ENCODE results near the gene HAUS2.
A peak's percentile ranks its signal among the peaks of the same experiment; 100 is the strongest.
"Not testable (repeated sequence)": the region's sequence is repeated elsewhere in the genome, so short reads cannot be mapped to it uniquely, and the experiment has no call there.

HAUS2 gene

DNA sequence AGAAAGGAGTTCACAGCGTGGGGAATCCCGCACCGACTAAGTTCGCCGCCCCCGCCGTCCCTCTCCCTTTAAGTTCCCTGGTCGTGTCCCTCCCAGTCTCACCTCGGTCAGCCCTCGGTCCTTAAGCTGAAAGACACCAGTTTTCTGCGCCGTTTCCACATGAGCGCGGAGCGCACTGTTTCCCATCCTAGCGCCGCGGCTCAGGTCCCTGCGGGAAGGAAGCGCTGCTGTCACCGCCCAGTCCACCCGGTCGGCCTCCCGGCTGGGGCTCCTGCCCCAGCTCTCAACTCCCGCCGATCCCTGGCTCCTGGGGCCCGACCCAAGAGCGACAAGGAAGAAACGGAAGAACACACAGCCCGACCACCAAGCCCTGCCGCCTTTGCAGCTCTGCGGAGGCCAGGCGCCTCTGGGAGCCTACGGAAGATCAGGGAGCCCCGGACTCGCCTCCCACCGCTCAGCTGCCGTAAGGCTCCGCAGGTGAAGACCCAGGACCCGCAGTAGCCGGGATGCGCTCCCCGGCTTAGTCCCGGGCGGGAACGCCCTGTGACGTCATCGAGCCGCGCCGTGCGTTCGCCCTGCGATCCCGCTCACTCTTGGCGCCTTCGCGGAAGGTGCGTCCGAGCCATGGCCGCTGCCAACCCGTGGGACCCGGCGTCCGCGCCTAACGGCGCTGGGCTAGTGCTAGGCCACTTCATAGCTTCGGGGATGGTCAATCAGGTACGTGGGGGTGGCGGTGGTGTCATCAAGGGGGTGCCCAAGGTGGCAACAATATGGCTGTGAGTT is at the start of gene HAUS2, which contains the start of gene LRRC57:
HAUS2 (plus strand) TSS at position 590 of the 783 bp plus-strand sequence; CDS start at position 625, 35 bp downstream.
LRRC57 (minus strand) TSS at position 545 of the 783 bp plus-strand sequence; CDS start at position 186, 359 bp downstream.
- DNase-seq (ENCODE audit: low read depth) = peak; percentile 66

DNA sequence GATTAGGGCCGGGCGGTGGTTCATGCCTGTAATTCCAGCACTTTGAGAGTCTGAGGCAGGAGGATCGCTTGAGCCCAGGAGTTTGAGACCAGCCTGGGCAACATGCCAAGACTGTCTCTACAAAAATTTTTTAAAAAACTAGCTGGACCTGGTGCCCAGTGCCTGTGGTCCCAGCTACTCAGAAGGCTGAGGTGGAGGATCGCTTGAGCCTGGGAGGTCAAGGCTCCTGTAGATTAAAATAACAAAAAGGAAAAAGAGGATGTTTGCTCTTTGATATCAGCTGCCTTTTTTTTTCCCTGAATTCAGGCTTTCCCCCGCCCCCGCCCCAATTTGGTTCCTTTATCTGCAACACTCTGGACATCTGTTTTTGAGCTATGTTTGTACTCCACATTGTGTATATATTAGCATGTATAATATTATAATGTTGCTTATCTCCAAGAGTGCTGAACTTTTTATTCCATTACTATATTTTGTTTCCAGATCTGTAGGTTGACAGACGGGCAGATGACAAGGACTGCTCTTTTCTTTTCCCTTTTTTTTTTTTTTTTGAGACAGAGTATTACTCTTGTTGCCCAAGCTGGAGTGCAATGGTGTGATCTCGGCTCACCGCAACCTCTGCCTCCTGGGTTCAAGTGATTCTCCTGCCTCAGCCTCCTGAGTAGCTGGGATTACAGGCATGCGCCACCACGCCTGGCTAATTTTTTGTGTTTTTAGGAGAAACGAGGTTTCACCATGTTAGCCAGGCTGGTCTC is 48.6 kb upstream of the HAUS2 start:
- no peak for DNase-seq (ENCODE audit: low read depth)

DNA sequence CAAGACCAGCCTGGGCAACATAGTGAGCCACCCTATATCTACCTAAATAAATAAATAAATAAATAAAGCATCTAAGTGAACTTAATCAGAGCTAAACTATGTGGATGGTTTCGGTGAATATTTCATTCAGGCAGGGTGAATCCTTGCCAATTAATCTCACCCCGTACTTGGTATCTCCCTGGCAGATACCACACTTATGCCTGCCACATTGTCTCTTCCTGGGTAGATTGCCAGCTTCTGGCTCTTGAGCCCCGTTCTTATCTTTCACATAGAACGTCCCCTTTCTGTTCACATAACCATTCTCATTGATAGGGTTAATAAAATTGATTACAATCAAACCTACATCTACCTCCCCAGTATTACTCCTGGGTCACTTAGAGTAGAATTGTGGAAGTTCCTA is 46.2 kb upstream of the HAUS2 start:
- DNase-seq (ENCODE audit: low read depth) = no peak

DNA sequence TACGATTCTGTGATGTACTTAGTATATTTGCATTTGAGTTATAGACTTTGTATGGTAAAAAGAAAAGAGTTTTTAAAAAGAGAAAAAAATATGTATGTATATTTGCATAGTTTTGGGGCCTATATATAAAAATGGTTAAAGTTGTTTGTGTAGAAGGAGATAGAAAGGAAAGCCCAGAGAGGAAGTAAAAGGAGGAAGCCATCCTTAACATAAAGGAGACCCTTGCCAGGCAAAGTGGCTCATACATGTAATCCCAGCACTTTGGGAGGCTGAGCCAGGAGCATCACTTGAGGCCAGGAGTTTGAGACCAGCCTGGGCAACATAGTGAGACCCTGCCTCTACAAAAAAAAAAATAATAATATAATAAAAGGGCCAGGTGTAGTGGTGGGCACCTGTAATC is 44.8 kb upstream of the HAUS2 start:
- DNase-seq (ENCODE audit: low read depth) = no peak

DNA sequence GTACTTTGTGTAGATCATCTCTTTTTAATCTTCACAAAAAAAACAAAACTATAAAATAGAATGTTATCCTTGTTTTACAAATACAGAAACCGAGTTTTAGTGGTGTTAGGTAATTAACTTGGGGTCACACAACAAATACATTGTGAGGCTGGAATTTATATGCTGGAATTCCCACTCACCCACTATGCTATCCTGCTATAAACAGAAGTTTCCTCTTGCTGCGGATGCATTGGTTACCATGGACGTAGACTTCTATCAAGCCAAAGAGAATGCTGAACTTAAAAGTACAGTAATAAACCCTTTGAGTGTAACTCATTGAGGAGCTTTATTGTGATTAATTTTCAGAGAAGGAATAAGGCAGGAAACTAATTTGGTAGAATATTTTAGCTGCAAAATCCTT is 44.0 kb upstream of the HAUS2 start:
- DNase-seq (ENCODE audit: low read depth) = no peak

DNA sequence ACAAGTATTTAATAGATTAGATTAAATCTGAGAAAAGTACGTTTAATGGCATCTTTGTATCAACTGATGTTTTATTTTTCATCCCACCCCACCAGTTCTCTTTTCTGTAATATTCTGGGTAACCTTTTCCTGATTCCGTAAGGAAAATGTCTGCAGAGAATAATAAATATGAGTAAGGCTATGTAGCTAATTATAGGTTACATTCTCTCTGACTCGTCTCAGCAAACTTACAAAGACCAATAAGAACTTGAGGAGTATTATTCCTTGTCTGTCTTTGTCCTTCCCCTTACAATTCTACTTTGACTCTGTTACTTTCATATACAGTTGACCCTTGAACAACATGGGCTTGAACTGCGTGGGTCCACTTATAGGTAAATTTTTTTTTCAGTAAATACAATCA is 41.1 kb upstream of the HAUS2 start:
- no peak for DNase-seq (ENCODE audit: low read depth)

DNA sequence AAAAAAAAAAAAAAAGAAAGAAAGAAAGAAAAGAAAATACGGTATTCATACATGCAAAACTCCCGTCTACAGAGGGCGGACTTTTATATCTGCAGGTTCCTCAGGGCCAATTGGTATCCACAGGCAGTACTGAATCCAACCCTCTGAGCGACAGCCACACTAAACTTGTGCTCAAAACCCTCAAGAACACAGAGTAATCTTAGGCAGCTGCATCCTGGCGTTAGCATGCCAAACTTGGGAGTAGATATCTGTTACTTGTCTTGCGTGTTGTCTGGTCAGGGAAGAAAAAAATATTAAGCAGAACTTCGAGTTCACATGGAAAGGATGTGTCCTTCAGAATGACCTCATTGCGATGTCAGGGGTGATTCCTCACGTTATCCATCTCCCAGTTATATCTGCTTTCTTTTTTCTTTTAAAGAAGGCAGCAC is 40.4 kb upstream of the HAUS2 start:
- DNase-seq (ENCODE audit: low read depth) = no peak

DNA sequence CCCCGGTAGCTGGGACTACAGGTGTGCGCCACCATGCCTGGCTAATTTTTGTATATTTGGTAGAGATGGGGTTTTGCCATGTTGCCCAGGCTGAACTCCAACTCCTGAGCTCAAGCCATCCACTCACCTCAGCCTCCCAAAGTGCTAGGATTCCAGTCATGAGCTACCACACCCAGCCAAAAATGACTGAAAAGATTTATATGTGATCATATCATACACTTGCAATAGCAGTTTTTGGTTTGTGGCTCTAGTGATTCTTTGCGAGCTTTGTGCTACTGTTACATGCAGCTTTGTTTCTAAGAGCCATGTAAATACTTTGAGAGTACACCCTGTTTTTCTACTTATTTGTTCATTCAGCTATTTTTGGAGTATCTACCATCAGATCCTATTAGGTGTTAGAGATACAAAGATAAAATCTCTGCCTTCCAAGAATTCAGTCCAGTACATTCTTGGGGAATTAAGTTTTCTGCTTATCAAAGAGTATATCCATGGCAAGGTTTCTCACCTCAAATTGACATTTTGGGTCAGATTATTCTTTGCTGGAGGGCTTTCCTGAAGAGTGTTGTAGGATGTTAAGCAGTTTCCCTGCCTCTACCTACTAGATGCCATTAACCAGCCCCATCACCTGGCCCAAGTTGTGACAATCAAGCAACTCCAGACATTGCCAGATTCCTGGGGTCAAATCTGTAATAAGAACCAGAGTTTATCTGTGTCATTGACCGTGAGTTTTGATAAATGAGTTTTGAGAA is 38.2 kb upstream of the HAUS2 start:
- DNase-seq (ENCODE audit: low read depth) = no peak

DNA sequence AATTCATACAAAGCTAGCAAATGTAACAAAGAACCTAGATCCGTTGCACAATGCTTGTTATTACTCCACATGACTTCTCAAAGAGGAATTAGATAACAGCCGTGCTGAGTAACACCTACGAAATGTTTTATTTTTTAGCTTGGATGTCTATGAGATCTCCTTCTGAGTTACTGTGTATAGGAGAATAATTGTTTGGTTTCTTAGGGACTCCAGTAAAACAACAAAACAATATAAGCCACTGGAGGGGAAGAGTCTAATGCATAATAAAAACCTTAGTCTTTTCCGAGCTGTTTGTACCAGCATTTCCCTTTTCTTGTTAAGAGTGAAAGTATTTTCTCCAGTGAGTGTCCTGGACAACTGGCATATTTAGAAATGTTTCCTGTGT is 37.6 kb upstream of the HAUS2 start:
- DNase-seq (ENCODE audit: low read depth) = no peak

DNA sequence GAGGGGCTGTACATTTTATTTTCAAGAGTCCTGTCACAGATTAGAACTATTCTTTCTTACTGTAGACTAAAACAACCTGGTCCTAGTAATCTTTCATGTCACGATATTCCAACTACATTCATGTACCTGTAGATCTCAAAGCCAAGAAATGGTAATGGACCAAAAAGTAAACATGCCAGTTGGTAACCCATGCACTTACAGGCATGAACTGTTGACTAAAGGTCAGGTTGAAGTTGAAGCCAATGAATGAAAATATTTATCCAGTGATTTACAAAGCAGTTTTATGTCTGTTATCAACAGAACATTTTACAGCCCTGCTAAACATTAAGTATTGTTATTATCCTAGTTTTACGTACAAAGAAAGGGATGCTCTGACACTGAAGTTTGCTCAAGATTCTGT is 25.3 kb upstream of the HAUS2 start:
- no peak for DNase-seq (ENCODE audit: low read depth)

DNA sequence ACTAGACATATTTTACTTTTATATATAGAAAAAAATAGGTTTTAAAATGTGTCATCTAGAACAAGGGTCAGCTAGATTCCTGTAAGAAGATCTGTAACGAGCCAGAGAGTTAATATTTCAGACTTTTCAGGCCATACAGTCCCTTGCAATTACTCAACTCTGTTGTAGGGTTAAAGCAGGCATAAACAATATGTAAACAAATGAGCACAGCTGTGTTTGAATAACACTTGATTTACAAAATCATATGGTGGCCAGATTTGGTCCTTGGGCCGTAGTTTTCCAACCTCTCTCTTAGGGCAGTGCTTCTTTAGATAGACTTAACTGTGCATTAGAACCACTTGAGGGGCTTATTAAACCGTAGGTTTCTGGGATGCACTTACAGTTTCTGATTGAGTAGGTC is 19.7 kb upstream of the HAUS2 start:
- no peak for DNase-seq (ENCODE audit: low read depth)

DNA sequence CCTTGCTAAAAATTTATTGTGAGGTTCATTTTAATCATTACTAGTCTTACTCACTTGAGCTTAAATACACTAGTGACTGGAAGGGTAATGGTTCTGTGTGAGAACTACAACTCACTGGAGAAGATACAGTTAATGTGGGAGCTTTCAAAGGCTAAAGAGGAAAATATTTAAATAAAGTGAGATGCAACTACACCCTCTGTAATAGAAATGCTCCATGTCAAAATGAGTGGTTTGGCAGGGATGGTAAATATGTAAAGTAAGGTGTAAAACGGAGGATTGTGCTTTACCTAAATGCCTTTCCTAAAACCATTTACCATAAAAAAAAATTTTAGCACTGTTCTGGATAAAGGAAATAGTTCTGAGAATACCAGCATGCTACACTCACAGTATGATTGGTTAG is 15.4 kb upstream of the HAUS2 start:
- no peak for DNase-seq (ENCODE audit: low read depth)

DNA sequence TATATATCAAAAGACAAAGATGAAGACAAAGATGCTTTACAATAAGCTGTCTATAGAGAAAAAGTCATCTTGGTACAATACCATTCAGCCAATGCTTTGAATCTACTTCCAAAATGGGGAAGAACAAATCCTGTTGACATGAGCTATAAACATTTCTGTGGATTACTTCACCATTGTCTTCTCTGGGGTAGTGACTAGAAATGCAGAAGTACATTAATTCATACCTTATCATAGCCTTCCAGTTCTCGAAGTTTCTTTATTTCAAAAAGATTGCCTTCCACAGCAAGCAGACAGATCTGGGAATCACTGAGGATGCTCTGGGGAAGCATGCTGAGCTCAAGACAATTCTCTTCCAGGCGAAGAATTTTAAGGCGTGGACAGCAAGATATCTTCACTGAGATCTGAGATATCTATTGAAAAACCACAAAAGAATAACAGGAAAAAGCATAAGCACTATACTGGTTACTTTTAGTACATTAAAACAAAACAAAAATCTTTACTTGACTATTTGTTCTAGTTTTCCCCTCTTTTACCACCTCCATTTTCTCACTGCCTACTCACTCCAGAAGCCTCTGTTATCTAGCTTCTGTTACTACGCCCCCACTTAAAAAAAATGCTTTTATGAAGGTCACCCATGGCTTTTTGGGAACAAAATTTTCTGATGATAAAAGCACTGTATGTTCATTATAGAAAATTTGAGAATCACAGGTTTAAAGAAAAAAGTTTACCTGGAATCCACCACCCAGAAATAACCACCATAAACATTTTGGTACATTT is 3.6 kb upstream of the HAUS2 start:
- no peak for DNase-seq (ENCODE audit: low read depth)

DNA sequence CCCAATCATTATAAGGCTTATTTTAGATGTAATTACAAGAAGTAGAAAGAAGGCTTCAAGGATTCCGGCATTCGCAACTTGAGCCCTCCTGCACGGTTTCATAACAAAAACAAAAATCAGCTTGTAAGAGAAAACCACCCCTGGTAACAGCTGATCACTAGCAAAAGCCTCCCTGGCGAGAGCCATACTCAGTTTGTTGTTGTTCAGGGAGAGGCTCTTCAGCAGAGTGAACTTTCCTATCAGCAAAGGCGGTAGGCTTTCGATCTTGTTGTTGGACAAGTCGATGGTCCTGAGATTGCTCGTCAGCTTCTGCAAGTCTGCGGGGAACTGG is 755 bp upstream of the HAUS2 start:
- DNase-seq (ENCODE audit: low read depth) = no peak

DNA sequence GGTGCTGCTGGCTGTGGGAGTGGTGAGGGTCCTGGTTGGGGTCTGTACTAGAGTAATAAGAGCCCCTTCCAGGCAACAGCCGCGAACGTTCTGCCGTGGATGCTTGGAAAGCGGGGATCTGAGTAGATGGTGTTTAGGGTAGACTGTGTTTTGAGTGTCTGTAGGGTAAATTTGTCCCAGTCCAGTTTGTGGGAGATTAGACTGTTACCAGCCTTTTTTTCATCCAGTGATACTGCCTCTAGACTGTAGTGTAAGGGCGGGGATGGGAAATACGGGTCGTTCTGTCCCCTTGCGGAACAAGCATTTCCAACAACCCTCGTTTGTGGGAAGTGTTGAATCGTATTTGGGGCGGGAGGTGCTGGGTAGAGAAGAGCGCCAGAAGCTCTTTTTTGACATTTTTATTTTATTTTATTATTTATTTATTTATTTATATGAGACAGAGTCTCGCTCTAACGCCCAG is 424 bp downstream of the HAUS2 start:
- DNase-seq (ENCODE audit: low read depth) = peak; percentile 15

DNA sequence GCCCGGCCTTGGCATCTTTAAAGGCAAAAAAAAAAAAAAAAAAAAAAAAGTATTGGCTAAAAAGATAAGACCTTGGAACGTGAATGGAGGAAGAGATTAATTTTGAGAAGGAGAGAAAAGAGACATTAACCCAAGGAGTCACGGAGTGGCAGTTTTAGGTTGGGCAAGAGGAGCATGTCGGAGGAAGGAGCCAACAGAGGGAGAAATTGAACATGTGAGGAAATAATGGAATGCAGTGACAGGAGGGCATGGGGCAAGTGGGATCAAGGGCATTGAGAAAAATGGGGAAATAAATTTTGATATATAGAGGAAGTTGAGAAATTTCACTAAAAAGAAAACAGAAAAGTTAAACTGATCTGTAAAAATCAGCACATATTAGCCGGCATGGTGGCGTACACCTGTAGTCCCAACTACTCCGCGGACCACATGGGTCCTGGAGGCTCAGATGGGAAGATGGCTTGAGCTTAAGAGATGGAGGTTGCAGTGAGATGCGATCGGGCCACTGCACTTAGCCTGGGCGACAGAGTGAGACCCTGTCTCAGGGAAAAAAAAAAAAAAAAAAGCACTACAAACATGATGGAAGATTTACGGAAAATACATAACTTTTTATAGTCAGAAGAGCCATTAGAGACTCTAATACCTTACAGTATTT is 1.2 kb downstream of the HAUS2 start:
- DNase-seq (ENCODE audit: low read depth) = no peak

DNA sequence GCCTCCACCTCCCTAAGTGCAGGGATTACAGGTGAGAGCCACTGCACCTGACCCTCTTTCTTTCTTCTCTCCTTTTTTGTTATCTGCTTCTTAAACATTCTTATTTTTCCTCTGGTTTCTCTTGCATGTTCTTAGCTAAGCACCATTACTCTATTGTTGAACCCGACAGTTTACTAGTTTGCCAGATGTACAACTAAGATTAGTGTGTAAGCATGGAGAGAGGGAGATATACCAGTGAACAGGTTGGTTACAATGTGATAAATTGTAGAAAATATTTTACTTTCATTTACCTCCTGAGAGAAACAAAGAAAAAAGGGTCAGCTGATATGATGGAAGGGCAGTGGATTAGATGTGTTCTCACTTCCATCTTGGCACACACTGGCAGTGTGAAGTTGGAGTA is 4.9 kb downstream of the HAUS2 start:
- DNase-seq (ENCODE audit: low read depth) = no peak

DNA sequence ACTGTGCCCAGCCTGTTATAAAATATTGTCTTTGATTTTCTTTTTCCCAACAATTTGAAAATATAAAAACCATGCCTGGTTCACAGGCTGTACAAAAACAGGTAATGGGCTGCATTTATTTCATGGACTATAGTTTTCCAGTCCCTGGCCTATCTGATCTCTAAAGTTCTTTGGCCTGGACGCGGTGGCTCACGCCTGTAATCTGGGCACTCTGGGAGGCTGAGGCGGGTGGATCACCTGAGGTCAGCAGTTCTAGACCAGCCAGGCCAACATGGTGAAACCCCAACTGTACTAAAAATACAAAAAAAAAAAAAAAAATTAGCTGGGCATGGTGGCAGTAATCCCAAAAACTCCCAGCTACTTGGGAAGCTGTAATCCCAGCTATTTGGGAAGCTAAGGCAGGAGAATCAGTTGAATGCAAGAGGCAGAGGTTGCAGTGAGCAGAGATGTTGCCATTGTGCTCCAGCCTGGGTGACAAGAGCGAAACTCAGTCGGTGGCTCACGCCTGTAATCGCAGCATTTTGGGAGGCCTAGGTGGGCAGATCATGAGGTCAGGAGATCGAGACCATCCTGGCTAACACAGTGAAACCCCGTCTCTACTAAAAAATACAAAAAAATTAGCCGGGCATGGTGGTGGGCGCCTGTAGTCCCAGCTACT is 8.0 kb downstream of the HAUS2 start:
- not testable (repeated sequence) for DNase-seq (ENCODE audit: low read depth)

DNA sequence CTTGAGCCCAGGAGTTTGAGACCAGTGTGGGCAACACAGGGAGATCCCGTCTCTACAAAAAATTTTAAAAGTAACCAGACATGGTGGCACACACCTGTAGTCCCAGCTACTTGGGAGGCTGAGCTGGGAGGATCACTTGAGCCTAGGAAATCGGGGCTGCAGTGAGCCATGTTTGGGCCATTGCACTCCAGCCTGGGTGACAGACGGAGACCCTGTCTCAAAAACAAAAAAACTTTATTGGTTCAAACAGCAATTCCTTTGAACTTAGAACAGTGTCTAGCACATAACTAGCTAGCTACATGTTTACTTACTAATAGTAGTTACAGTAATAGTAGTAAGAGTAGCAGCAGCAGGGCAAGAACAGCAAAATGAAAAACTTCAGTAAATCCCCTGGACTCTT is 10.1 kb downstream of the HAUS2 start:
- DNase-seq (ENCODE audit: low read depth) = no peak

DNA sequence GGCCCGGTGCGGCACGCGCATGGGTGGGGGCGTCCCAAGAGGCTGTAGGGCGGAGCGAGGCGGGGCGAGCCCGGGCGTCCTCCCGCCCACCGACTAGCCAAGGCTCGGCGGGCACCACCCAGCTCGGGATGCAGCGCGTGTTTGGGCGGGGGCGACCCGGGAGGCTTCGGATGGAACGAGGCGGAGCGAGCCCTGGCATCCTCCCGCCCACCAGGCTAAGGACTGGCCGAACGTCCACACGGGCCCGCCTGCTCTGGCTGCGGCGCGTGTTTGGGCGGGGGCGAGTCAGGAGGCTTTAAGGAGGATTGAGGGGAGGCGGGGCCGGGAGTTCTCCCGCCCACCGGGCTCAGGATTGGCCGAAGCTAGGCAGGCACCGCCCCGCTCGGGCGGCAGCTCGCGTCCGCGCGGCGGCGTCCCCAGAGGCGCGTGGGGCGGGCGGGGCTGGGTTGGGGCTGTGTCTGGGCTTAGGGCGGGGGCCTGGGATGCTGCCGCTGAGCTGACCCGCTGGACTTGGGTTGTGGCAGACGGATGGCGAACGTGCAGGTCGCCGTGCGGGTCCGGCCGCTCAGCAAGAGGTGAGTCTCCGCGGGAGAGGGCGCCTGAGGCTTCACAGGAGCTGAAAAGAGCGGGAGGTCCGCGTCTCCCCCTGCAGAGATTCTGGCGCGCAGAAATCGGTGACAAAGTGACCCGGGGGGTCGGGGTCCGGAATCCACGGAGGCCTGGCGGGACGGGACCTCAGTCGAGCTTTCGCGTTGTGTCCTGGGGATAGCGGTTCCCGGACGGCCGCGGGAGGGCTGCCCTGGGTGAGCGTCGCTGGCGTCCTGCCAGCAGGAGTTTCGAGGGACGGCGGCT is 26.8 kb downstream of the HAUS2 start, which contains the start of gene STARD9:
STARD9 (plus strand) TSS at position 419 of the 852 bp plus-strand sequence; CDS start at position 529, 110 bp downstream.
- peak; percentile 86 for DNase-seq (ENCODE audit: low read depth)

All from CMK (cell line).